ENCODE data around the gene SLC26A6.
A peak's percentile ranks its signal among the peaks of the same experiment; 100 is the strongest.

The SLC26A6 gene

DNA sequence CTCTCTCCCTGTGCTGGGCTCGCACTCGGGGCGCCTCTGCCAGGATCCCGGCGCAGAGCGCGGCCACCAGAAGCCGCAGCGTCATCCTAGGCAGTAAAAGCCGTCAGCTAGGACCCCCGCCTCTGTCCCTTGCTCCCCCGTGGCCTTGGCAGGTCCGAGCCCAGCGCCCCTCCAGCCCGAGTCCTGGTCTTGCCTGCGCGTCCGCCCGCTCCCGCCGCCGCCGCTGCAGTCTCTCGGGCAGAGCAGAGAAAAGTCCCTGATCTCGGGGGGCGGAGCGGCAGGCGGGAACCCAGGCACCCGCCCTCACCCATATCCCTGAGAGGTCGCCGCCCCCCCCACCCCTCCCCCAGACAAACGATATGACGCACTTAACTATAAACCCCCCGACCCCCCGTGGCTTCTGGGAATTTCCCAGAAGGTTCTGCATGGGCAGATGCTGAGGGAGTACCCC, 40.2 kb downstream of the SLC26A6 start, which contains the start of gene COL7A1:
TSS of gene COL7A1 (minus strand) at position 255 of the 451 bp plus-strand sequence. CDS start at position 85, 170 bp downstream.
- Histone ChIP-seq H3K4me3 (peak within 1 kb of the TSS; percentile 72), H3K27ac (peak within 1 kb of the TSS; percentile 82 to 96)
- TF ChIP-seq, protein P1, sequence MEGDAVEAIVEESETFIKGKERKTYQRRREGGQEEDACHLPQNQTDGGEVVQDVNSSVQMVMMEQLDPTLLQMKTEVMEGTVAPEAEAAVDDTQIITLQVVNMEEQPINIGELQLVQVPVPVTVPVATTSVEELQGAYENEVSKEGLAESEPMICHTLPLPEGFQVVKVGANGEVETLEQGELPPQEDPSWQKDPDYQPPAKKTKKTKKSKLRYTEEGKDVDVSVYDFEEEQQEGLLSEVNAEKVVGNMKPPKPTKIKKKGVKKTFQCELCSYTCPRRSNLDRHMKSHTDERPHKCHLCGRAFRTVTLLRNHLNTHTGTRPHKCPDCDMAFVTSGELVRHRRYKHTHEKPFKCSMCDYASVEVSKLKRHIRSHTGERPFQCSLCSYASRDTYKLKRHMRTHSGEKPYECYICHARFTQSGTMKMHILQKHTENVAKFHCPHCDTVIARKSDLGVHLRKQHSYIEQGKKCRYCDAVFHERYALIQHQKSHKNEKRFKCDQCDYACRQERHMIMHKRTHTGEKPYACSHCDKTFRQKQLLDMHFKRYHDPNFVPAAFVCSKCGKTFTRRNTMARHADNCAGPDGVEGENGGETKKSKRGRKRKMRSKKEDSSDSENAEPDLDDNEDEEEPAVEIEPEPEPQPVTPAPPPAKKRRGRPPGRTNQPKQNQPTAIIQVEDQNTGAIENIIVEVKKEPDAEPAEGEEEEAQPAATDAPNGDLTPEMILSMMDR (IDR thresholded peaks at IDR 0.05): no peak
- no peak for DNase-seq (ENCODE audit: low spot score)

GRCh38 chr3:48594417-48595049, 40.7 kb downstream of the SLC26A6 start:
- TF ChIP-seq, protein P1 (IDR thresholded peaks at IDR 0.05): no peak
- Histone ChIP-seq H3K27ac (peak overlapping the region in 1 of 2 donors; percentile 96), H3K4me3 (peak overlapping the region; percentile 72)
- no peak for DNase-seq (ENCODE audit: low spot score)

DNA sequence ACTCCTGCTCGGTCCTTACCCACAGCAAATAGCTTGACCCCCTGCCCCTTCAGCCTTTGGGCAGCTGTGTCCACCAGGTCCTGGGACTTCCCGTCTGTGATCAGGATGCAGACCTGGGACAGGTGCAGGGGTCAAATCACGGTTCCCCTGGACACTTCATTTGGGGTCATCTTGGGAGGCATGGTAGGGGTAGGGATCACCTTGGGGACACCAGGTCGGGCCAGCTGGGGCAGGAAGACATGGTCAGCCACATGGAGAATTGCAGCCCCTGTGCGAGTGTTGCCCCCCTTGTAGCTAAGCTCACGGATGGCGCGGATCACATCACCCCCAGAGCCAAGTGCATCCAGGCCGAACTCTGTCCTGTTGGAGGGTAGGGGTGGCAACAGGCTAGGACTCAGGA, 41.9 kb downstream of the SLC26A6 start:
- no peak for DNase-seq (ENCODE audit: low spot score)
- TF ChIP-seq, protein P1 (IDR thresholded peaks at IDR 0.05): no peak
- H3K4me3 ChIP-seq: no peak overlapping the region
- no peak overlapping the region for H3K27ac ChIP-seq

DNA sequence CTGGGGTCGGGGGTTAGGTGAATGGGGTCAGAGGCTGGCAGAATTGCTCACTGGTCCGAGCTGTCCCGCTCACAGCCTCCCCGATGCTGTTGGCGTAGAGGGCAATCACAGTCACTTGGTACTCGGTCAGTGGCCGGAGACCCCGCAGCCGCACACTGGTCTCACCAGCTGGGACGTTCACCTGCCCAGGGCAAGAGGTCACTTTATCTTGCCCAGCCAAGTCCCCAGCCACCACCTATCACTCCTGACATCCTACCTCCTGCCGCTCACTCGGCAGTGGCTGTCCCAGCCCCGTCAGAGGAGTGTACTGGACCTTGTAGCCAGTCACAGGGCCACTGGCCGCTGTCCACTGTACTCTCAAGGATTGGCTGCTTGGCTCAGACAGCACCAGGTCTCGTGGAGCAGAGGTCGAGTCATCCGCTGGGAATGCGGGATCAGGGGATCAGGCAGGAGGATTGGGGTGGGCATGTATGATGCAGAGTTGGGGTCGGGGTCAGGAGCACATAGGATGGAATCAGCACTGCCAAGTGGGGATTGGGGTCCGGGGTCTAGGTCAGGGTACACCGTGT, 42.7 kb downstream of the SLC26A6 start:
- Histone ChIP-seq H3K27ac (no peak overlapping the region), H3K4me3 (no peak overlapping the region)
- TF ChIP-seq, protein P1 (IDR thresholded peaks at IDR 0.05): no peak
- DNase-seq (ENCODE audit: low spot score): no peak

- no peak overlapping the region for H3K4me3 ChIP-seq
- H3K27ac ChIP-seq: no peak overlapping the region
- TF ChIP-seq, protein P1 (IDR thresholded peaks at IDR 0.05): no peak
- no peak for DNase-seq (ENCODE audit: low spot score)
These were observed 43.3 kb downstream of the SLC26A6 start for GRCh38 chr3:48591886-48592518.

- no peak overlapping the region for H3K27ac ChIP-seq
- TF ChIP-seq, protein P1 (IDR thresholded peaks at IDR 0.05): no peak
- DNase-seq (ENCODE audit: low spot score): no peak
- H3K4me3 ChIP-seq: no peak overlapping the region
These were observed 43.8 kb downstream of the SLC26A6 start for GRCh38 chr3:48591436-48591835.

All from coronary artery (tissue), 2 donors.